GM12892 (cell line): ENCODE results near the gene BEAN1.
"Not testable (repeated sequence)": the region's sequence is repeated elsewhere in the genome, so short reads cannot be mapped to it uniquely, and the experiment has no call there.

ENCODE experiments used
- DNase-seq: peaks from one replicate; pipeline ENCODE4 v3.0.0; 2011; ENCODE audit not compliant: insufficient read length
- FAIRE-seq: peaks from 2 replicates; lab custom pipeline; 2011; peaks lifted over from hg19 to GRCh38; lab: Jason Lieb, UNC
- POLR2A ChIP-seq: IDR thresholded peaks from 2 replicates; pipeline ENCODE4 v1.6.1; 2011; ENCODE audit warnings: low read depth, low read length, control low read depth
- POLR2AphosphoS5 ChIP-seq: IDR thresholded peaks from 2 replicates; pipeline ENCODE4 v1.6.1; 2011; ENCODE audit warnings: low read depth, low read length, control low read depth
- TAF1 ChIP-seq: IDR thresholded peaks from 2 replicates; pipeline ENCODE4 v1.6.1; 2011; ENCODE audit warnings: low read depth, mild to moderate bottlenecking, control low read depth, low read length, borderline replicate concordance

Gene BEAN1

DNA sequence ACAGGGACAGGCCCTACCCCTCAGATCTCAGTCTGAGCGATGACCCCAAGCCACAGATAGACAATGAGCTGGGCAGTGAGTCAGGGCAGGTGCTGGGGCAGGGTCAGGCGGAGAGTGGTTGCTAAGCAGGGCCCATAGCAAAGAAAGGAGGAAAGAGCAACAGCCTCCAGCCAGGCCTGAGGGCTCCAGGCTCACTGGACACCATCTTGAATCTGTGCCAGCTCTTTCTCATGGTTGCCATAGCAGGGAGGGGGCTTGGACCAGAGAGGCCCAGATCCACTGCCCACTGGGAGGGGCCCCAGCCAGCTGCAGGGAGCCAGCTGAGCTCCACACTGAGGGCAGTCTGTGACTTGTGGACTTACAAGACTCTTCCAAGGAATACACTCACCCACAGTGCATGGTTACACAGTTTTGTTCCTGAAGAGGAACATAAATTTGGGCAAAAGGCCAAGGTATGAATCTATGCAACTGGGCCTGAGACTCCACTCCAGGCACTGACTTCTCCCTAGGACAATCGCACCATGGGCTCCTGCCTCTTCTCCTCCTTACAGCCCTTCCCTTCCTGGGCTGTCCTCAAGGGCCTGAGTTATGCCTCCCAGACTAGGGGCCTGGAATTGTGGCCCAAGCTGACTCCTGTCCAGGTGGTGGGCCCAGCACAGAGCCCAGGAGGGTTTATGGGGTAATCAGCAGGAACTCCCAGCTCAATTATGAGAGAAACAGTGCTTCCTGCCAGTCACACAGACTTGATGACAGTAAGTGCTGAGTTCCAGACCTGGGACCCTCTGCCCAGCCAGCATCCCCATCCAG, 59.9 kb downstream of the BEAN1 start:
- FAIRE-seq (no peak), DNase-seq (no peak)
- TF ChIP-seq POLR2A (no peak), POLR2AphosphoS5 (no peak), TAF1 (no peak)

DNA sequence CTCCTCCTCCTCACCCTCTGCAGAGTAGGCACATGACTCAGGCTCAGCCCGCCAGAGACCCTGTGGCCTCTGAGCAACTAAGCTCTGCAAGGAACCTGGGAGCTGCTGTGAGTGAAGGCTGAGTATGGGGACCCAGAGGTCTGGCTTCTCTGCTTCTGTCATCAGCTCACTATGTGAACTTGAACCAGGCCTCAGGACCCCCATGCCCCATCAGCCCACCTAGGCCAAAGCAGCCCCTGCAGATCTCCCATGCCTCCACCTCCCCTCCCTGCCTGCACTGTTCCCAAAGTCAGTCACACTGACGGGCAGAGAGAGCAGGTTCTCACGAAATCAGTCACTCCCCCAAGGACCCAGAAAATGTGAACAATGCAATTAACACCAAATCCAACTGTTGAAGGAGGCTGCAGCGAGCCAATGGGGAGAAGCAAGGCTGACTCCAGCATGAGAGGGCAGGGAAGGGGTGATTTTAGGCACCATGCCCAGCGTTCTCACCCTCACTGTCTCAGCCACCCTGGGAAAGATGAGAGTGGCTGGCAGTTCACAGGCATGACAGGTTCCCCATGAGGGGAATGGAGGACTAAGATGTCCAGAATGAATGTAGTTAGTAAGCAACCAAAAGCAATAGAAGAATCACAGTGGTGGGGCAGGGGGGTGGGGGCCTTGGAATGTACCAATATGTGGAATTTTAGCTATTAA, 60.6 kb downstream of the BEAN1 start:
- no peak for FAIRE-seq
- no peak for DNase-seq

DNA sequence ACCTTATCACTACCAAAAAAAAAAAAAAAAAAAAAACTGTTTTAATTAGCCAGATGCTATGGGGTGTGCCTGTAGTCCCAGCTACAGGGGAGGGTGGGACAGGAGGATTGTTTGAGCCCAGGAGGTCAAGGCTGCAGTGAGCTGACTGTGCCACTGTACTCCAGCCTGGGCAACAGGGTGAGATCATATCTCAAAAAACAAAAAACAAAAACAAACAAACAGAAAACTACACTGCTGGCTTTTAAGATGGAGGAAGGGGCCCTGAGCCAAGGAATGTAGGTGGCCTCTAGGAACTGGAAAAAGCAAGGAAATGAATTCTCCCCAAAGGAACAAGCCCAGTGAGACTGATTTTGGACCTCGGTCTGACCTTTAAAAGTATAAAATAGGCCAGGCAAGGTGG, 61.4 kb downstream of the BEAN1 start:
- DNase-seq (no peak), FAIRE-seq (no peak)
- TF ChIP-seq POLR2AphosphoS5 (no peak), TAF1 (no peak), POLR2A (no peak)

More for the DNA sequence above, 60.6 kb downstream of the BEAN1 start:
- no peak for TF ChIP-seq TAF1
- no peak for TF ChIP-seq POLR2AphosphoS5
- no peak for TF ChIP-seq POLR2A

DNA sequence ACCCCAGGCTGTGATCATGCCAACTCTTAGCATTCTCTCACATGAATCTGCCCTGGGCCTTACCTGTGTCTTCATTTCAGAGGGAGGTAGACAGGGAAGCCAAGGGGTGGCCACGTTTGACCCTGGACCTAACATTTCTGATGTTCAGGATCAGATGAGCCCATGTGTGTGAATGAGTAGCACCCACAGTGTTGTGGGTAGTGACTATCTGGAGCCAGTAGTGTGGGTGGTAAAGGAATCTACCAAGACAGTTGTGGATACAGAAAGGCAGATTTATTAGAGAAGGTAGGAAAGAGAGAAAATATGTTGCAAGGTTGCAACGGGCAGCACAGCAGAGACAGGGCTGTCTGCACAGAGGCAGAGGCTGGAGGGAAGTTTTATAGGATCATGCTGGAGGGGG, 62.3 kb downstream of the BEAN1 start:
- TF ChIP-seq TAF1, result no peak
- no peak for TF ChIP-seq POLR2A
- no peak for TF ChIP-seq POLR2AphosphoS5
- DNase-seq (no peak), FAIRE-seq (no peak)

DNA sequence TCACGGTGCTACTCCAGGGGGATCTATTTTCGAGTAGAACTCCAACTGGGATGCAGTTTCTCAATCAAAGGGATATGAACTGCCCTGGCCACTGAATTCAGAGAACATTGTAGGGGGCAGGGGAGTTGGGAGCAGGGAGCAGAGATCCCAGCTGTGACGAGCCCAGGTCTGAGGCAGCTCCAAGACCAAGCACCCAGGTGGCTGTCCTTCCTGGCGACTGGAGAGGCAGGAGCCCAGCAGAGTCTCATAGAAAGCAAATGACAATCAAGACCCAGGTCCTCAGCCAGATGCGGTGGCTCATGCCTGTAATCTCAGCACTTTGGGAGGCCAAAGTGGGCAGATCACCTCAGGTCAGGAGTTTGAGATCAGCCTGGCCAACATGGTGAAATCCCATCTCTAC, 62.7 kb downstream of the BEAN1 start:
- TF ChIP-seq POLR2A, result no peak
- no peak for TF ChIP-seq POLR2AphosphoS5
- TF ChIP-seq TAF1, result no peak
- FAIRE-seq, result no peak
- DNase-seq, result no peak

DNA sequence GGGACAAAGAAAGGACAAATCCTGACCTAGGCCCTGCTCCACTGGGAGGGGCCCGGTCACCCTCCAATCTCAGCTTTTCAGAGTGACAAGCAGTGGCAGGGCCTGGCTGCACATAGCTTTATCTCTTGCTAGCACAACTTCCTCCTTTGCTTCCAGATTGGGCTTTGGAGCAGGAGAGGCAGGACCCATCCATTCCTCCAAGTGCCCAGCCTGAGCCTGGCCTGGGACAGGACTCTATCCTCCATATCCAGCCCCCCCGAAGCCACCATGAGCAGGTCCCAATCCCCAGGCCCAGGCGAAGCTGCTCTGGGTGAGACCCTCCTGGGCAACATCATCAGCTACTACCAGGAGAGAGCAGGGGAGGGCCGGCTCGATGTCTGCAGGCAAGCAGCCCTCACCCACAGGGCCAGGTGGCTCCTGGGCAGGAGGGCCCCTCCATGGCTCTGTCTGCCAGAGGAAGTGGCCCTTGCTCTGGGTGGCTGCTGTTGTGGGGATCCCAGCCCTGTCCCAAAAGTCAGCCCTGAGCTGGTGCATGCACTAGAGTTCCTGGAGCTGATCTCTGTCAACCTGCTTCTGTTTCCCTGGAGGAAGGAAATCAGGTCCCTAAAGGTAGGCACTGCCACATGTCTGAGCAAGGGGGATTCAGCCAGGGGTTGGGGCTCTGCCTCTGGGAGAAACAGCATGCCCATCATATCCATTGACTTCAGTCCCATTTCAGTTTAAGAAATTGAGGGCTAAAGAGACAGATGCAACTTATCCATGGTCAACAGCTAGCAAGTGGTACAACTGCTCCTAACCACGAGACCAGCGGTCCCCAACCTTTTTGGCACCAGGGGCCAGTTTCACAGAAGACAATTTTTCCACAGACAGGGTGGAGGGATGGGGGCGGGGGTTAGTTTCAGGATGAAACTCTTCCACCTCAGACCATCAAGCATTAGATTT, 64.0 kb downstream of the BEAN1 start:
- FAIRE-seq (no peak), DNase-seq (no peak)
- no peak for TF ChIP-seq POLR2AphosphoS5
- TF ChIP-seq POLR2A, result no peak

DNA sequence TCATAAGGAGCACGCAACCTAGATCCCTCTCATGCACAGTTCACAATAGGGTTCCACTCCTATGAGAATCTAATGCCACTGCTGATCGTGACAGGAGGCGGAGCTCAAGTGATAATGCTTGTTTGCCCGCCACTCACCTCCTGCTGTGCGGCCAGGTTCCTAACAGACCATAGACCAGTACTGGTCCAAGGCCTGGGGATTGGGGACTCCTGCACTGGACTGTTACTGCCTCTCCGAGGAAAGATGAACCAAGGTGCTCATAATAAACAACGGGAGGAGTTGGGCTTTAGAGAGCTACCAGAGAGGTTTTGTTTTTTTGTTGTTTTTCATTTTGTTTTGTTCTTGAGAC, 64.6 kb downstream of the BEAN1 start:
- FAIRE-seq (no peak), DNase-seq (no peak)
- no peak for TF ChIP-seq TAF1
- no peak for TF ChIP-seq POLR2AphosphoS5
- TF ChIP-seq POLR2A, result no peak

DNA sequence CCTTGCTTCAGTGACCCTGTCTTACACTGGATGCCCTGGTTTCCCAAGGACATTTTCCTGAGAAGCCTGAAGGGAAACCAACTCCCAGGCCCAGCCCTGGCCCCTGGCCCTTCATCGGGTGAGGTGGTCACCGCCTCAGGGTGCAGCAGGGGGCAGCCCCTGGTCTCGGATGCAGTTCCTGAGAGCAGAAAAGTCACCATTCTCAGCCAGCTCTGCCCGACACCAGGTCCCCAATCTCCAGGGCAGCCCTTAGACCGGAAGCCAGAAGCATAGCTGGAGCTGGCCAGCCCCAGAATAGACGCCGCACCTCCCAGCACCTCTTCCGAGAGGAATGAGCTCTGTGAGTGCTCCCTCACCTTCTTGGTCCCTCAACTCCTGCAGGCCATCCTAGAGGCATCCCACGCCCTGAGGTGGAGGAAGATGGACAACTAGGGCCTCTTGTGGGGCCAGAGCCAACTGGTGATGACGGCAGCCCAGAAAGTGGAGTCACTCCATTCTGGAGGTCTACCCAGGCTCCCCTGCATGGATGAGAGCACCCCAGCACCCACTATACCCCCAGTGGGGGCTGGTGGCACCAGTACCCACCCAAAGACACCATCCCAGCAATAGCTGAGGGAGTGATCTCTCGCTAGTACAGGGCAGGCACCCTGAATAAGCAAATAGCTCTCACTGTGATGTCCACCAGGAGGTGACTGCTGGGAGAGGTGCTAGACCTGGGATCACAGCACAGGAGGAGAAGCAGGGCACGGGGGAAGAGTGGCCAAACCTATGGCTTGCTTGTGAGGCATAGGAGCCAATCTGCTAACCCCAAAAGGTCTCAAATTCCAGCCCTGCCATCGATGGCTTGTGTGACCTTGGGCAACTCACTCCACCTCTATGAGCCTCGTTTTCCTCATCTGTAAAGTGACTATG, 66.7 kb downstream of the BEAN1 start:
- no peak for FAIRE-seq
- DNase-seq, result no peak

DNA sequence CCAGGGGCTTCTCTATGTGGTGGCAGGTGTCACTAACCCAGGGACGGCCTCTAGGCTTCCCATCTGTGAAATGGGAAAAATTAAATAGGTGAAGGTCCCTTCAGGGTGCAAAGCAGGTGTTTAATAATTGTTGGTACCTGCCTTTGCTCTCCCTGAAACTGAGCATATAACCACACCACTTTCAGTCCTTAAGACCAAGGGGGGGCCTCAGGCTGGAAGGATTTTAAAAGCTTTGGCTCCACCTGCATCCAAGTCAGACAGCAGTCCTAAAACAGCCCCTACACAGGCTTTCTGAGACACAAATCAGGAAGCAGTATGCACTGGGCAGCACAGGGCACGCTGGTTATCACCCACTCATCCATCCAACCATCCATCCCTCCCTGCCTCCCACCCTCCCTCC, 67.8 kb downstream of the BEAN1 start:
- DNase-seq, result no peak
- TF ChIP-seq TAF1 (no peak), POLR2AphosphoS5 (no peak), POLR2A (no peak)
- FAIRE-seq, result no peak

More for the DNA sequence above, 66.7 kb downstream of the BEAN1 start:
- no peak for TF ChIP-seq POLR2A
- no peak for TF ChIP-seq POLR2AphosphoS5
- TF ChIP-seq TAF1, result no peak

DNA sequence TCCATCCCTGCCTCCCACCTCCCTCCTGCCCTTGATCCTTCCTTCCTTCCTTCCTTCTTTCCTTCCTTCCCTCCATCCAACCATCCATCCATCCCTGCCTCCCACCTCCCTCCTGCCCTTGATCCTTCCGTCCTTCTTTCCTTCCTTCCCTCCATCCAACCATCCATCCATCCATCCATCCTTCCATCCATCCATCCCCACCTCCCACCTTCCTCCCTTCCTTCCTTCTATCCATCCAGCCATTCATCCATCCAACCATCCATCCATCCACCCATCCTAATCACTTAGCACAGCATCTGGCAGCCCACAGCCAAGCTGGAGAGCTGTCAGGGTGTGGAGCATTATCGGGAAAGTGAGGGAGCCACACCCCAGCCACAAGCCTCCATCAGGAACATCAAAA, 68.3 kb downstream of the BEAN1 start:
- FAIRE-seq (no peak), DNase-seq (no peak)
- TF ChIP-seq TAF1, result no peak
- TF ChIP-seq POLR2AphosphoS5, result no peak

DNA sequence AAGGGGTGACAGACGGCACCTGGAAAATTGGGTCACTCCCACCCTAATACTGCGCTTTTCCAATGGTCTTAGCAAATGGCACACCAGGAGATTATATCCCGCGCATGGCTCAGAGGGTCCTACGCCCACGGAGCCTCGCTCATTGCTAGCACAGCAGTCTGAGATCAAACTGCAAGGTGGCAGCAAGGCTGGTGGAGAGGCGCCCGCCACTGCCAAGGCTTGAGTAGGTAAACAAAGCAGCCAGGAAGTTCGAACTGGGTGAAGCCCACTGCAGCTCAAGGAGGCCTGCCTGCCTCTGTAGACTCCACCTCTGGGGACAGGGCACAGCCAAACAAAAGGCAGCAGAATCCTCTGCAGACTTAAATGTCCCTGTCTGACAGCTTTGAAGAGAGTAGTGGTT, 69.1 kb downstream of the BEAN1 start:
- FAIRE-seq, DNase-seq: not testable (repeated sequence)

DNA sequence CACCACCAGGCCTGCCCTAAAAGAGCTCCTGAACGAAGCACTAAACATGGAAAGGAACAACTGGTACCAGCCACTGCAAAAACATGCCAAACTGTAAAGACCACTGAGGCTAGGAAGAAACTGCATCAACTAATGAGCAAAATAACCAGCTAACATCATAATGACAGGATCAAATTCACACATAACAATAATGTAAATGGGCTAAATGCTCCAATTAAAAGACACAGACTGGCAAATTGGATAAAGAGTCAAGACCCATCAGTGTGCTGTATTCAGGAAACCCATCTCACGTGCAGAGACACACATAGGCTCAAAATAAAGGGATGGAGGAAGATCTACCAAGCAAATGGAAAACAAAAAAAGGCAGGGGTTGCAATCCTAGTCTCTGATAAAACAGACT, 70.8 kb downstream of the BEAN1 start:
- not testable (repeated sequence) for DNase-seq, FAIRE-seq

DNA sequence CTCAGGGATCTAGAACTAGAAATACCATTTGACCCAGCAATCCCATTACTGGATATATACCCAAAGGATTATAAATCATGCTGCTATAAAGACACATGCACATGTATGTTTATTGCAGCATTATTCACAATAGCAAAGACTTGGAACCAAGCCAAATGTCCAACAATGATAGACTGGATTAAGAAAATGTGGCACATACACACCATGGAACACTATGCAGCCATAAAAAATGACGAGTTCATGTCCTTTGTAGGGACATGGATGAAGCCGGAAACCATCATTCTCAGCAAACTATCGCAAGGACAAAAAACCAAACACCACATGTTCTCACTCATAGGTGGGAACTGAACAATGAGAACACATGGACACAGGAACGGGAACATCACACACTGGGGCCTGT, 74.5 kb downstream of the BEAN1 start:
- not testable (repeated sequence) for DNase-seq, FAIRE-seq
